Stimulated activated CD8-positive, alpha-beta memory T cell treated with anti-CD3 and anti-CD28 coated beads, Interleukin-7, amount 100 ng/mL, for 24 hours (primary cell): Measurements from ENCODE around the gene IFI44L.

Experiments
- DNase-seq: peaks from one replicate; pipeline ENCODE4 v3.0.0-alpha.2; 2020; ENCODE audit warnings: low read depth

Gene IFI44L

GRCh38 chr1:78688697-78689096, 68.4 kb downstream of the IFI44L start:
- DNase-seq: no peak

- DNase-seq: no peak
Observed at GRCh38 chr1:78690516-78690915, 70.3 kb downstream of the IFI44L start.

GRCh38 chr1:78691995-78692747, 71.9 kb downstream of the IFI44L start:
- DNase-seq: no peak
